ENCODE measurements around the gene ASCL4. TPM values are rescaled to one million over a fixed set of nuclear protein-coding genes. Genes with fewer than 3 reads are reported as not detected.
"Not testable (repeated sequence)": the region's sequence is repeated elsewhere in the genome, so short reads cannot be mapped to it uniquely, and the experiment has no call there.

Gene ASCL4
- not detected for total RNA-seq

GRCh38 chr12:107774349-107775029, at the start of gene ASCL4:
TSS of gene ASCL4 (plus strand) at chr12:107774704. CDS start at chr12:107775219, 515 bp downstream.
- Mint-ChIP-seq H3K27me3 (peaks cover 43 to 55% of the 10 kb centered on the region in 2 donors), H3K4me3 (no peak within 1 kb of the TSS), H3K9me3 (no peaks in the 10 kb centered on the region), H3K27ac (no peak within 1 kb of the TSS), H3K36me3 (no peaks in the 10 kb centered on the region), H3K4me1 (ENCODE audit: low read depth in 2 of 2) (peaks cover 0 to 9% of the 10 kb centered on the region in 2 donors)
- ATAC-seq (no peak), DNase-seq (ENCODE audit: low spot score) (no peak)

DNA sequence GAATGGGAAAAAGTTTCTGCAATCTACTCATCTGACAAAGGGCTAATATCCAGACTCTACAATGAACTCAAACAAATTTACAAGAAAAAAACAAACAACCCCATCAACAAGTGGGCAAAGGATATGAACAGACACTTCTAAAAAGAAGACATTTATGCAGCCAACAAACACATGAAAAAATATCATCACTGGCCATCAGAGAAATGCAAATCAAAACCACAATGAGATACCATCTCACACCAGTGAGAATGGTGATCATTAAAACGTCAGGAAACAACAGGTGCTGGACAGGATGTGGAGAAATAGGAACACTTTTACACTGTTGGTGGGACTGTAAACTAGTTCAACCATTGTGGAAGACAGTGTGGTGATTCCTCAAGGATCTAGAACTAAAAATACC, 47.2 kb upstream of the ASCL4 start:
- H3K27me3 Mint-ChIP-seq; H3K27ac Mint-ChIP-seq; DNase-seq (ENCODE audit: low spot score); H3K36me3 Mint-ChIP-seq; H3K4me1 Mint-ChIP-seq (ENCODE audit: low read depth in 2 of 2); ATAC-seq; H3K9me3 Mint-ChIP-seq; H3K4me3 Mint-ChIP-seq: not testable (repeated sequence)

DNA sequence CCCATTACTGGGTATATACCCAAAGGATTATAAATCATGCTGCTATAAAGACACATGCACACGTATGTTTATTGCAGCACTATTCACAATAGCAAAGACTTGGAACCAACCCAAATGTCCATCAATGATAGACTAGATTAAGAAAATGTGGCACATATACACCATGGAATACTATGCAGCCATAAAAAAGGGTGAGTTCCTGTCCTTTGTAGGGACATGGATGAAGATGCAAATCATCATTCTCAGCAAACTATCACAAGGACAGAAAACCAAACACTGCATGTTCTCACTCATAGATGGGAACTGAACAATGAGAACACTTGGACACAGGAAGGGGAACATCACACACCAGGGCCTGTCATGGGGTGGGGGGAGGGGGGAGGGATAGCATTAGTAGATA, 46.8 kb upstream of the ASCL4 start:
- H3K27me3 Mint-ChIP-seq; H3K9me3 Mint-ChIP-seq; DNase-seq (ENCODE audit: low spot score); H3K4me3 Mint-ChIP-seq; H3K4me1 Mint-ChIP-seq (ENCODE audit: low read depth in 2 of 2); H3K27ac Mint-ChIP-seq; ATAC-seq; H3K36me3 Mint-ChIP-seq: not testable (repeated sequence)

GRCh38 chr12:107730618-107731341, 43.7 kb upstream of the ASCL4 start:
- DNase-seq (ENCODE audit: low spot score) (no peak), ATAC-seq (no peak)

DNA sequence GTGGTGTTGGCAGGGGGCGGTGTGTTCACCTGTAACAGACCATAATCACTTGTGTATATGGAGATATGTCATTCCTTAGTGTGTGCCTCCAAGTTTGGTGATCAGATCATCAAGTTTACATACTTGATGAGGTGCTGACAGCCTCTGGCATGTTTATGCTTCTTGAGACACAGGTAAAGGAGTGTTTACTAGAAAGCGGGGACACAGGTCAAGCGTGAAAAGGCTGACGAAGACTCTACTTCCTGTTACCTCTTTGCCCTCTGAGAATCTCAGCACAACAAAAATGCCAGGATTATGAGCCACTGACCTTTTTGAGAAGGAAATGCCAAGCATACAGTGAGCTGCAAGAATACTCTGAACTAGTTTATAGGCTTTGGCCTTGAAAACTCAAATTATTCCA, 43.1 kb upstream of the ASCL4 start:
- H3K4me1 Mint-ChIP-seq (ENCODE audit: low read depth in 2 of 2), result peaks cover 0 to 7% of the 10 kb centered on the region in 2 donors
- H3K27me3 Mint-ChIP-seq, result no peaks in the 10 kb centered on the region
- H3K36me3 Mint-ChIP-seq, result peaks cover 19% of the 10 kb centered on the region
- H3K4me3 Mint-ChIP-seq, result no peak overlapping the region
- ATAC-seq (no peak), DNase-seq (ENCODE audit: low spot score) (no peak)
- H3K27ac Mint-ChIP-seq, result no peak overlapping the region
- no peaks in the 10 kb centered on the region for H3K9me3 Mint-ChIP-seq

More at GRCh38 chr12:107730618-107731341, 43.7 kb upstream of the ASCL4 start:
- Mint-ChIP-seq H3K4me3 (no peak overlapping the region), H3K36me3 (peaks cover 14% of the 10 kb centered on the region), H3K9me3 (no peaks in the 10 kb centered on the region), H3K27ac (no peak overlapping the region), H3K4me1 (ENCODE audit: low read depth in 2 of 2) (peaks cover 0 to 3% of the 10 kb centered on the region in 2 donors), H3K27me3 (no peaks in the 10 kb centered on the region)

- no peaks in the 10 kb centered on the region for H3K9me3 Mint-ChIP-seq
- ATAC-seq (no peak), DNase-seq (ENCODE audit: low spot score) (no peak)
- no peak overlapping the region for H3K4me3 Mint-ChIP-seq
- H3K36me3 Mint-ChIP-seq, result peaks cover 25% of the 10 kb centered on the region
- H3K4me1 Mint-ChIP-seq (ENCODE audit: low read depth in 2 of 2), result peaks cover 4% of the 10 kb centered on the region in 2 donors
- H3K27me3 Mint-ChIP-seq, result no peaks in the 10 kb centered on the region
- no peak overlapping the region for H3K27ac Mint-ChIP-seq
Observed at GRCh38 chr12:107732365-107732764, 42.1 kb upstream of the ASCL4 start.

DNA sequence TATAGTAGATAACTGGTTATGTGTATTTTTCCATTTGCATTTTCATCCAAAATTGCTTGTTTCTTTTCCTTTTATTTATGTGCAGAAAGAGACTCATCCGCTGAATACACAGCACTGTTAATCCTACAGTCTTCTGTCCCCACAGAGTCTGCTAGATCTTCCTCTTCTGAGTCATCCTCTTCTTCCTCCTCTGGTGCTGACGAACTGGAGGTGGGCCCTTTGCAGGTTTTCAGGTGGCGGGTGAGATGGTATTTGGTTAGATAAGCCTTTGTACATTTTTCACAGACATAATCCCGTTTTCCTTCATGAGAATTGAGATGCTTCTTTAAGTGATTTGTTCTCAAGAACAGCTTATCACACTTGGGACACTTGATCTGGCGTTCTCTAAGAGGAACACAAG, 40.4 kb upstream of the ASCL4 start:
- DNase-seq (ENCODE audit: low spot score) (no peak), ATAC-seq (no peak)
- Mint-ChIP-seq H3K4me3 (no peak overlapping the region), H3K27me3 (no peaks in the 10 kb centered on the region), H3K36me3 (peaks cover 34% of the 10 kb centered on the region), H3K27ac (no peak overlapping the region), H3K4me1 (ENCODE audit: low read depth in 2 of 2) (peaks cover 4 to 7% of the 10 kb centered on the region in 2 donors), H3K9me3 (no peaks in the 10 kb centered on the region)

DNA sequence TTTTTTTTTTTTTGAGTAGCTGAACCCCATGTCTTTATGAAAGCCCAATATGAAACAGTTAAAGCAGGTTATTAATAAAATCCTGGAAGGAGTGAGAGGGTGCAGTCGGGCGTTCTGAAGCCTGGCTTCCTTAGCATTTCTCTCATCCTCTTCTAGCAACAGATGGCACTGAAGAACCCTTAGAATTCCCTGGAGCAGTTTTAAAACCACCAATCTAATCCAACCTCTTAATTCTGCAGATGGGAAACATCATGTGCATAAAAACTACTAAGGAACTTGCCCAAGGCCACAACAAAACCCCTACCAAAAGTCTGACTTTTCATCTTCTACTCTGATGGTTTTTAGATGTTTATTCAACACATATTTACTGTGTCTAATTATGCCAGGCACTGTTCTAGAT, 38.7 kb upstream of the ASCL4 start:
- no peak overlapping the region for H3K4me3 Mint-ChIP-seq
- H3K27me3 Mint-ChIP-seq, result no peaks in the 10 kb centered on the region
- no peaks in the 10 kb centered on the region for H3K9me3 Mint-ChIP-seq
- peaks cover 4 to 7% of the 10 kb centered on the region in 2 donors for H3K4me1 Mint-ChIP-seq (ENCODE audit: low read depth in 2 of 2)
- ATAC-seq (no peak), DNase-seq (ENCODE audit: low spot score) (no peak)
- peaks cover 39% of the 10 kb centered on the region for H3K36me3 Mint-ChIP-seq
- no peak overlapping the region for H3K27ac Mint-ChIP-seq

- Mint-ChIP-seq H3K27me3 (no peaks in the 10 kb centered on the region), H3K27ac (no peak overlapping the region), H3K36me3 (peaks cover 51% of the 10 kb centered on the region)
Observed at GRCh38 chr12:107736914-107737313, 37.6 kb upstream of the ASCL4 start.

GRCh38 chr12:107748472-107748871, 26.0 kb upstream of the ASCL4 start:
- DNase-seq (ENCODE audit: low spot score) (no peak), ATAC-seq (no peak)
- no peaks in the 10 kb centered on the region for H3K9me3 Mint-ChIP-seq
- H3K36me3 Mint-ChIP-seq, result peaks cover 22% of the 10 kb centered on the region
- H3K4me3 Mint-ChIP-seq, result no peak overlapping the region
- peaks cover 3 to 5% of the 10 kb centered on the region in 2 donors for H3K4me1 Mint-ChIP-seq (ENCODE audit: low read depth in 2 of 2)
- H3K27me3 Mint-ChIP-seq, result no peaks in the 10 kb centered on the region
- no peak overlapping the region for H3K27ac Mint-ChIP-seq

More at GRCh38 chr12:107736914-107737313, 37.6 kb upstream of the ASCL4 start:
- no peak overlapping the region for H3K4me3 Mint-ChIP-seq
- no peaks in the 10 kb centered on the region for H3K9me3 Mint-ChIP-seq
- H3K4me1 Mint-ChIP-seq (ENCODE audit: low read depth in 2 of 2), result peaks cover 4 to 7% of the 10 kb centered on the region in 2 donors
- DNase-seq (ENCODE audit: low spot score), result no peak
- ATAC-seq, result no peak

- no peaks in the 10 kb centered on the region for H3K9me3 Mint-ChIP-seq
- no peak overlapping the region for H3K4me3 Mint-ChIP-seq
- no peak for ATAC-seq
Observed at GRCh38 chr12:107749083-107749482, 25.4 kb upstream of the ASCL4 start.

DNA sequence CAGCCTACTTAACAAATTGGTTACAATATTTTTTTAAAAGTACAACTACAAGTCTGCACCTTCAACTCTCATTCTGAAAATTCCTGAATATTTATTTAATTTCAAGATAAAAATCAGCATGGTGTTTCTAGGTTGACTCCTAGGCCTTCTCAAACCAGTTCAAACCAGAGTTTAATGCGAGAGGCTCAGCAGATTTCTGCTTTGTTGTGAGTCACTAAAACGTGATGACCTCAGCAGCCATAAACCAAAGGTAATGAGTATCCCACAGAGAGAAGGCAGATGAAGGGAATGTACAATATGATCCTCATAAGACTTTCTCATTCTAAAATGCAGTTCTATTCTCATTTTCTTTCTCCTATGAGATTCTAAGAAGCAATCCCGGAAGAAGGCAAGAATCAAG, 15.1 kb upstream of the ASCL4 start:
- Mint-ChIP-seq H3K27ac (peak overlapping the region; percentile 82 to 89), H3K36me3 (peaks cover 6% of the 10 kb centered on the region), H3K27me3 (no peaks in the 10 kb centered on the region), H3K9me3 (no peaks in the 10 kb centered on the region), H3K4me1 (ENCODE audit: low read depth in 2 of 2) (peaks cover 24 to 27% of the 10 kb centered on the region in 2 donors), H3K4me3 (peak overlapping the region; percentile 95)
- no peak for ATAC-seq
- no peak for DNase-seq (ENCODE audit: low spot score)

More at GRCh38 chr12:107749083-107749482, 25.4 kb upstream of the ASCL4 start:
- H3K4me1 Mint-ChIP-seq (ENCODE audit: low read depth in 2 of 2), result peaks cover 3 to 5% of the 10 kb centered on the region in 2 donors
- H3K27me3 Mint-ChIP-seq, result no peaks in the 10 kb centered on the region
- peaks cover 23% of the 10 kb centered on the region for H3K36me3 Mint-ChIP-seq
- DNase-seq (ENCODE audit: low spot score), result no peak
- H3K27ac Mint-ChIP-seq, result no peak overlapping the region

DNA sequence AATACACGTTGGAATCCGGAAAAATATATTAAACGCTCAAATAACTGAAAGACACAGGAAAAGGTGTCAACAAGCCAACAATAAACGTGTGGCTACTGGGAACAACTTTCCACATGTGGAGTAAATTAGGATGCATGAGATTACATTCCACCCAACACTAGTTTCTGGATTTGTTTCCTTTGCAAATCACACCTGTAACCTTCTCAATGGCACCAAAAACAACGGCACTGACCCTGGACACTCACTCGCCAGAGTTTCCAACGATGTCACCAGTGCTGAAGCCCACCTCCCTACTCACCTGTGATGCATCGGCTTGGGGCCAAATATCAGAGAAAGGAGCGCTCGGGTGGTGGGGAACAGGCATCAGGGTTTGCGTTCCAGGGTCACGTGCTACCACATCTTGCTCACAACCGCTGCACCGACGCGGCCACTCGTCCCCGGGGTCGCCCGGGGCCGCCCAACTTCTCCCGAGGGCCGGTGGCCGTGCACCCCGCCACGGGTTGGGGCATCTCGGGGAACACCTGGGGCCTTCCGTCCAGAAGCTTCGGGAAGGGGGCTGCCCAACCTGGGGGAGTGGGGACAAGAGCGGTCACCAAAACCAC, 14.2 kb upstream of the ASCL4 start:
- H3K27ac Mint-ChIP-seq, result peak overlapping the region; percentile 82 to 89
- no peaks in the 10 kb centered on the region for H3K27me3 Mint-ChIP-seq
- peak; percentile 1 to 34 for ATAC-seq
- peaks cover 6% of the 10 kb centered on the region for H3K36me3 Mint-ChIP-seq
- peak; percentile 71 for DNase-seq (ENCODE audit: low spot score)
- H3K4me1 Mint-ChIP-seq (ENCODE audit: low read depth in 2 of 2), result peaks cover 24 to 27% of the 10 kb centered on the region in 2 donors
- peak overlapping the region; percentile 95 for H3K4me3 Mint-ChIP-seq
- H3K9me3 Mint-ChIP-seq, result no peaks in the 10 kb centered on the region
